ENCODE data around the gene KRT5.

KRT5 gene

DNA sequence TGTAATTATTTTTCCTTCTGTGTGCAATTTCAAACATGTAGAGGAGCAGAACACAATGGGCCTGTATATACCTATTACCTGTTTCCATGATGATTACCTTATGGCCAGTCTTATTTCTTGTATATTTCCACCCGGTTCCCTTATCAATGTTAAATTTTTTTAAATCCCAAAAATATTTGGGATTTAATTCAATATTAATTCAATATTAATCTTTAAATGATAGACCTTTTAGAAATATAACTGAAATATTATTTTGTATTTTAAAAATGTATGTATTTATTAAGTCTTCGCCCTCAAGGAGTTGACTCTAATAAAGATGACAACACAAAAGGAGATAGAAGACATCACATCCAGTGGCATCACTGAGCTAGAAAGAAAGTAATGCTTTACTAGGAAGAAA is 46.0 kb downstream of the KRT5 start:
- TF ChIP-seq YY1 (IDR thresholded peaks at IDR 0.05; ENCODE audit: low read depth): no peak
- no peak for TF ChIP-seq TAF1 (IDR thresholded peaks at IDR 0.05; ENCODE audit: low read depth)
- TF ChIP-seq, protein P1, sequence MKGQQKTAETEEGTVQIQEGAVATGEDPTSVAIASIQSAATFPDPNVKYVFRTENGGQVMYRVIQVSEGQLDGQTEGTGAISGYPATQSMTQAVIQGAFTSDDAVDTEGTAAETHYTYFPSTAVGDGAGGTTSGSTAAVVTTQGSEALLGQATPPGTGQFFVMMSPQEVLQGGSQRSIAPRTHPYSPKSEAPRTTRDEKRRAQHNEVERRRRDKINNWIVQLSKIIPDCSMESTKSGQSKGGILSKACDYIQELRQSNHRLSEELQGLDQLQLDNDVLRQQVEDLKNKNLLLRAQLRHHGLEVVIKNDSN (IDR thresholded peaks at IDR 0.05): no peak
- no peak for TF ChIP-seq RAD21 (IDR thresholded peaks at IDR 0.05; ENCODE audit: low read depth)
- no peak for TF ChIP-seq EP300 (IDR thresholded peaks at IDR 0.05; ENCODE audit: borderline replicate concordance)
- TF ChIP-seq EGR1 (IDR thresholded peaks at IDR 0.05): no peak
- TF ChIP-seq TEAD4 (IDR thresholded peaks at IDR 0.05): no peak
- no peak for TF ChIP-seq REST (IDR thresholded peaks at IDR 0.05; ENCODE audit: low read depth)
- no peak for TF ChIP-seq FOXM1 (IDR thresholded peaks at IDR 0.05; ENCODE audit: borderline replicate concordance, low read depth)
- TF ChIP-seq, protein P2, sequence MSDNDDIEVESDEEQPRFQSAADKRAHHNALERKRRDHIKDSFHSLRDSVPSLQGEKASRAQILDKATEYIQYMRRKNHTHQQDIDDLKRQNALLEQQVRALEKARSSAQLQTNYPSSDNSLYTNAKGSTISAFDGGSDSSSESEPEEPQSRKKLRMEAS (IDR thresholded peaks at IDR 0.05): no peak
- TF ChIP-seq CEBPB (IDR thresholded peaks at IDR 0.05): no peak
- no peak for TF ChIP-seq CREB1 (IDR thresholded peaks at IDR 0.05; ENCODE audit: low read depth)
- TF ChIP-seq ZBTB7A (IDR thresholded peaks at IDR 0.05; ENCODE audit: low read depth): no peak
- no peak for TF ChIP-seq TCF12 (IDR thresholded peaks at IDR 0.05; ENCODE audit: low read depth)

DNA sequence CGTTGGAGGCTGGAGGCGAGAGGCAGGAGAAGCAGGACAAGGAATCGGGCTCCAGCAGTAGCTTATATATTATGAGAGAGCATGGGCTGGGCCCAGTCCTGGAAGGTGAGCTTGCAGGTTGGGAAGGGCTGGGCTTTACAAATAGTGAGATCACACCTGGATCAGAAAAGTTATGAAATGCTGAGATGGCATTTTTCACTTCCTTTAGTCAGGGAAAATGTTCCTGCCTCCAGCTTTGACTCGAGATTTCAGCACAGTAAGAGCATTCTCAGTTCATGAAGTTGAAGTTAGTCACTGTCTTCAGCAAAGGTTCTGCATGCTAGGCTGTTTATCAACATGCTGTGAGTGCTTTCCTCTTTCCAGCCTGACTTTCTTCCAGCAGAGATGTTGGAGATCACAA is 46.4 kb downstream of the KRT5 start, which contains the start of gene KRT6C:
Gene KRT6C, minus strand, starts transcription at position 38 of the 400 bp plus-strand sequence. CDS start 68 bp downstream, outside the sequence.
- TF ChIP-seq ZBTB7A (IDR thresholded peaks at IDR 0.05; ENCODE audit: low read depth): no peak
- TF ChIP-seq EP300 (IDR thresholded peaks at IDR 0.05; ENCODE audit: borderline replicate concordance): no peak
- no peak for TF ChIP-seq EGR1 (IDR thresholded peaks at IDR 0.05)
- no peak for TF ChIP-seq CREB1 (IDR thresholded peaks at IDR 0.05; ENCODE audit: low read depth)
- no peak for TF ChIP-seq CEBPB (IDR thresholded peaks at IDR 0.05)
- TF ChIP-seq, protein P1 (IDR thresholded peaks at IDR 0.05): no peak
- no peak for TF ChIP-seq REST (IDR thresholded peaks at IDR 0.05; ENCODE audit: low read depth)
- TF ChIP-seq, protein P2 (IDR thresholded peaks at IDR 0.05): no peak
- no peak for TF ChIP-seq NFIC (IDR thresholded peaks at IDR 0.05)
- TF ChIP-seq FOXM1 (IDR thresholded peaks at IDR 0.05; ENCODE audit: borderline replicate concordance, low read depth): no peak
- TF ChIP-seq RAD21 (IDR thresholded peaks at IDR 0.05; ENCODE audit: low read depth): no peak
- no peak for TF ChIP-seq TEAD4 (IDR thresholded peaks at IDR 0.05)
- TF ChIP-seq TCF12 (IDR thresholded peaks at IDR 0.05; ENCODE audit: low read depth): no peak
- TF ChIP-seq TAF1 (IDR thresholded peaks at IDR 0.05; ENCODE audit: low read depth): no peak
- no peak for TF ChIP-seq YY1 (IDR thresholded peaks at IDR 0.05; ENCODE audit: low read depth)

- TF ChIP-seq, protein P2 (IDR thresholded peaks at IDR 0.05): no peak
- no peak for TF ChIP-seq TCF12 (IDR thresholded peaks at IDR 0.05; ENCODE audit: low read depth)
- no peak for TF ChIP-seq TEAD4 (IDR thresholded peaks at IDR 0.05)
- TF ChIP-seq YY1 (IDR thresholded peaks at IDR 0.05; ENCODE audit: low read depth): no peak
- TF ChIP-seq ZBTB7A (IDR thresholded peaks at IDR 0.05; ENCODE audit: low read depth): no peak
These were observed 50.3 kb downstream of the KRT5 start for GRCh38 chr12:52469853-52470252.

GRCh38 chr12:52464897-52465296 is 55.3 kb downstream of the KRT5 start:
- TF ChIP-seq NFIC (IDR thresholded peaks at IDR 0.05): no peak
- TF ChIP-seq, protein P2 (IDR thresholded peaks at IDR 0.05): no peak
- TF ChIP-seq EP300 (IDR thresholded peaks at IDR 0.05; ENCODE audit: borderline replicate concordance): no peak
- TF ChIP-seq EGR1 (IDR thresholded peaks at IDR 0.05): no peak
- TF ChIP-seq TCF12 (IDR thresholded peaks at IDR 0.05; ENCODE audit: low read depth): no peak
- no peak for TF ChIP-seq CEBPB (IDR thresholded peaks at IDR 0.05)
- no peak for TF ChIP-seq CREB1 (IDR thresholded peaks at IDR 0.05; ENCODE audit: low read depth)
- no peak for TF ChIP-seq FOXM1 (IDR thresholded peaks at IDR 0.05; ENCODE audit: borderline replicate concordance, low read depth)
- TF ChIP-seq REST (IDR thresholded peaks at IDR 0.05; ENCODE audit: low read depth): no peak
- TF ChIP-seq RAD21 (IDR thresholded peaks at IDR 0.05; ENCODE audit: low read depth): no peak
- no peak for TF ChIP-seq ZBTB7A (IDR thresholded peaks at IDR 0.05; ENCODE audit: low read depth)
- TF ChIP-seq YY1 (IDR thresholded peaks at IDR 0.05; ENCODE audit: low read depth): no peak
- TF ChIP-seq, protein P1 (IDR thresholded peaks at IDR 0.05): no peak
- no peak for TF ChIP-seq TEAD4 (IDR thresholded peaks at IDR 0.05)
- TF ChIP-seq TAF1 (IDR thresholded peaks at IDR 0.05; ENCODE audit: low read depth): no peak

Measured in Ishikawa (cell line).